SIG-M5 treated with dmso at 0.1 percent for 504 hours (cell line): ENCODE results near the gene KRT34.
"Not testable (repeated sequence)": the region's sequence is repeated elsewhere in the genome, so short reads cannot be mapped to it uniquely, and the experiment has no call there.

Experiments used
- DNase-seq: peaks from one replicate; lab custom pipeline; 2025; ENCODE audit not compliant: unreplicated experiment; lab: John Stamatoyannopoulos, UW

The KRT34 gene

GRCh38 chr17:41367426-41368075 lies 14.6 kb downstream of the KRT34 start:
- no peak for DNase-seq

DNA sequence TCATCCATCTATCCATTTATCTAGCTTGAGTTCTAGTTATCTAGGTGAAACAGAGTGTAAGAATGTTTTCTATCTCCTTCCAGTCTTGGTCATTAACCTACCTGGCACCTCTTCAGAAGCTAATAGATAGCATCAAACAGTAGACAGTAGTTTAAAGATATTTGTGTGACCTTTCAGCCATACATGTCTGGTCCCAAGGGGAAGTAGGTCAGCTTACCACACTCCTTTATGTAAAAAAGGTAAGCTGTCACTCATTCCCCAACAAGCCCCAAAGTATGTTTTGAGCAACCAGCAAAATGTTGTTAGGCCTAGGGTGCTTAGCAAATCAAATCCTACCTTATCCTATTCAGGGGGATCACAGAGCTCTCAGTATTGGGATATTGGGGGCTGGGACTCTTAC lies 16.0 kb downstream of the KRT34 start:
- no peak for DNase-seq

DNA sequence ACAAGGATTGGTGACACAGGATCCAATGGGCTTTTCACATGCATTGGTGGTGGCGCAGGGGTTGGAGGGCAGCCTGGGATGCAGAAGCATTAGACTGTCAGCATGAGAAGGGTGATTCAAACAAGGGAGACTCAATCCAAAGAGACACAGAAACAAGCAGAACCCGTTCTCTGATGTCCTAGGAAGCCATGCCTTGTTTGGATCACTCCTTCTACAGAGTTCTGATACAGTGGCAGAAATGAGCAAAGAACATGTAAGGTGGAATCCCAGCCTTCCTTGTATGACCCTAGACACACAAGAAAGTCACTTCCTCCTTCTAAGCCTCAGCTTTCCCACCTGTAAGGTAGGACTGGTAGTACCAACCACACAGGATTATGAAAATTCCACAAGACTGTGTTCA lies 18.2 kb downstream of the KRT34 start:
- DNase-seq = no peak

GRCh38 chr17:41360296-41360995 lies 21.7 kb downstream of the KRT34 start:
- no peak for DNase-seq

DNA sequence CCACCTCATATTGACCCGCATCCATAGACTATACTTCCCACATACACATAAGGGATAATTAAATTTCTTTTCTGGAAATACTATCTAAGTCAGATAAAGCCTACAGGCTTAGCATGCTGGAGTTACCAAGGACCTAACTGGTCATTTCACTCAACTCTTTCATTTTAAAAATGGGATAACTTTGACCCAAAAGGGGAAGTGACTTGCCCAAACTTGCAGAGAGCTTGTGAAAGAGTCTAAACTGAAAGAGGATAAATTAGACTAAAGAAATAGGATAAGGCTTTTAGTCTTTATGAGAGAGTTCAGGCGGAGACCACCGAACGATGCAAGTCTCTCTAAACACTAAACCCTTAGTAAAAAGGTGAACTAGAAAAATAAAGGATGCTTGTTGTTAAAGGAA lies 27.6 kb downstream of the KRT34 start:
- DNase-seq = peak; percentile 74

DNA sequence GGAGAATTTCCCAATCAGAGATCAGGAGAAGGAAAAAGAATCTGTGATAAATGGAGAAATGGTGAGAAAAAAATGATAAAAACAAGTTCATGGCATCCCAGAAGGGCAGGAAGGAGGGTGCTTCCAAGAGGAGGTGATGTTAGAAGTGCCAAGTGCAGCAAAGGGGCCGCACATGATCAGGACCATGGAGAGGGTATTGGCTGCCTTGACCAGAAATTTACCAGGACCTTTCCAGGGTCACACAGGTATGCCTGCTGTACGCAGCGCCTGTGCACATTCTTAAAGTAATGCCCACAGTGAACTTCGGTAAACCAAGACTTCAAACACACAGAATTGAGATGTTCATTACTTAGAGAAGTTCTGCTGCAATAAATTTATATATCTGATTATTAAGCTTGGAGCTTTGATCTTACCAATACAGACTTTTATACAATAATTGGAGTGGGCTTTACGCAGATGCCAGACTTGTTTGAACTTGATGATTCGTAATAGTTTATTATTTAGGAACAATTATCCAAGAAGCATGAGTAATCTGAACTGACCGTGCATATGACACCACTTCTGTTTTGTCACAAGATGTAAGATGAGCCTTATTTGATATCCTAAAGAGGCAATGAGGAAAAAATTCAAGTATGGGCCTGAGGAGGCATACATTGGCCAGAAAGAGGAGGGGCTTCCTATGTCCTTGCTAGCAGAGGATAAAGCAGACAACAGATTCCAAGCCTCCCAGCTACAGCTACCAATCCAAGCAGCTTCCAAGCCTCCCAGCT lies 29.3 kb downstream of the KRT34 start:
- no peak for DNase-seq

DNA sequence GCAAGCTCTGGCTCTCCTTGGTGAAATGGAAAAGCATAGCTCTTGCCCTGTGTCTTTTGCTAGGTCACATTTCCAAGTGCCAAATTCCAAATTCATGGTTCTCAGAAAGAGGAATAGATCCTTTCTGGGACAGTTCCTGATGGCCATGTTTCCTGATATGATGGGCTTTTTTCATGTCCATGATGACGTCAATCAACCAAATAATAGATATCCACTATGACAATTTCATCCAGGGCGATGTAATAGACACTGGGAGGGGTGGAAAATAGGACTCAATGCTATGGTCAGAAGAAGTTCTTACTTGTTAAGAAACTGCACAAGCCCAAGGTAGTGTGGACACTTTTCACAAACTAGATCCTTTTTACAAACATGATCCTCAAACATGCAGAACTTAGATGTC lies 30.9 kb downstream of the KRT34 start:
- no peak for DNase-seq

GRCh38 chr17:41350381-41350878 lies 31.7 kb downstream of the KRT34 start, which contains the start of gene KRT33A:
Gene KRT33A, minus strand, starts transcription at chr17:41350828. Its CDS starts 61 bp downstream, at chr17:41350767.
- not testable (repeated sequence) for DNase-seq

DNA sequence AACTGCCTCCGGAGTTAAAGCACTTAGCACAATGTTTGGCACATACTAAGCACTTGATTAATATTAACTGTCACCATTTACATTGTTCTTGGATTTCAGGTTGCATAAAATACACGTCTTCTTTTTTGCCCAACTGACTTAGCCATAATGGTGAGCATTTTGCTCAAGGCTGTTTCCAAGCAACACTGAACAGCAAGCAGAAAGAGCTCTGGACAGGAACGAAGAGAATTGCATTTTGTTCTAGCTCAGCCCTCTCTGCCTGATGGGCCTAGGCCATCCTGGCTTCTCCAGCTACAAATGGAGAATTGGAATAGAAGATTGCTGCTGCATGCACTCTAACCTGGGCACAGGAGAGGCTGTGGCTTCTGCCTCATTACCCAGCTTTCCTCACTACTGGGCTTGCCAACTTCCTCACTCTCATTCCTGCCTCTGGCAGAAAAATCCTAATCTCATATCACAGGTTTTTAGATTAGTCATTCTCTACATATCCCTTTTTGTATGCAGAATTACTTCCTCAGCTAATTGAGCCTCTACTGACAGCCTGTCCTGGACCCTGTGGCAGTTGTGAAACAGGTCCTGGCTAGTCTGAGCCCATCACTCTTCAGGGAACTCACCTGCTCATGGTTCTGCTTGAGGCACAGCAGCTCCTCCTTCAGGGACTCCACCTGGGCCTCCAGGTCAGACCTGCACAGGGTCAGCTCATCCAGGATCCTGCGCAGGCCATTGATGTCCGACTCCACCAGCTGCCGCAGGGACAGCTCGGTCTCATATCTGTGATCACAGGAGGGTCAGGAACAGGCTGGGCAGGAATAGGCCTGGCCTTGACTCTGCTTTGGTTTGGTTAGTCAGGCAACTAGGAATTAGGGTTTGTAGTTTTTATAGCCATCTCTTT lies 34.0 kb downstream of the KRT34 start:
- DNase-seq = no peak

- DNase-seq = not testable (repeated sequence)
Observed at GRCh38 chr17:41346421-41346820, 35.7 kb downstream of the KRT34 start.

DNA sequence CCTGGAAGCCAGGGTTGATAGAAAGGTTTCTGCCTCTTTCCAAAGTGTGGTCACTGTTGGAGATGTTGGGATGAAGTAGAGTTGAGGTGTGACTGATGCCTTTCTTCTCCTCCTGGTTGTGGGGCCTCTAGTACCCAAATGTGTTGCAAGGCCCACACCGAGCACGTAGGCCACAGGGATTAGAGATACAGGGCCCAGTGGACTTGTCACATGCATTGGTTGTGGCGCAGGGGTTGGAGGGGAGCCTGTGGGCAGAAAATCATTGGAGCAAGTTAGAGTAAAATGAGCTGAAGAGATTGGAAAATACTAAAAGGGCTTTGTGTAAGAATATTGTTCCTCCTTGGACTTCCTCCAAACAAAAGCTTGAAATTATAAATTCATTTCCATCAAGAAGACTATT lies 36.1 kb downstream of the KRT34 start:
- DNase-seq = no peak

- DNase-seq = no peak
Observed at GRCh38 chr17:41343029-41343428, 39.1 kb downstream of the KRT34 start.

DNA sequence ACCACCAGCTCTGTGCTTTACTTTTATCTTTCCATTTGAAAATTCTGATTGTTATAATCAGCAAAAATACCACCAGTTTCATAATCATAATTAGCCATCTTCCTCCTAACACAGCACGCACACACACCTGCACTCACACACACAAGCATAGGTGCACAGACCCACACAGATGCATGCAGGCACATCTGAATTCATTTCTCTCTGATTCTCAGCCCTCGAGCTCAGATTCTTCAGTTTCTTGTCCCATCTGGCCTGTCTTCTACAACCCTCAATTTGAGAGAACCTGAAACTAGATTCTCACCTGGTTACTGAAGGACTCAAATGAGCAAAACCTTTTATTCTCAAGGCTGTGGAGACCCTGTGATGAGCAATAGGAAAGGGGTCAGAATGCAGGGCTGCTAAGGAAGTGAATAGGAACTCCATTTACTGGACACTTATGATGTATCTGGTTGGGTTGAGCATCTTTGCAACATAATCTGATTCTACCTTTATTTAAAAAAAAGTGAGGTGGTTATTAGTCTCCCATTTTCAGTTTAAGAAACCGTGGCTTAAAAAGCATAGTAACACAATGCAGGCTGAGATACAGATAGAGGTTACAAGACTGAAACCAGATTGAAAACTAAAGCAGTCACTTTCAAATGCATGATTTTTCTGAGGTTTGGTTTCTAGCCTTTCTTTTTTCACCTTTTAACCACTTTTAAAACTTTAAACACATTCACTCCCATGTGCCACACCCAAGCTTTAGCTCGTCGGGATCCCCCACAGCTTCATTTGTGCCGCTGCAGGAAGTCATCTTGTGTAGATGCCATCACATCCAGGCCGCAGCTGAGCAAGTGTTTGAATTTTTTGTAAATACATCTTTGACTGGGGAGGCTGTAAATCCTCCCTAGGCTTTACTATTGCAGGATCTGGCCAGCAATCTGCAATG lies 40.9 kb downstream of the KRT34 start:
- DNase-seq = no peak

- DNase-seq = no peak
Observed at GRCh38 chr17:41340494-41340893, 41.6 kb downstream of the KRT34 start.

GRCh38 chr17:41339571-41340172 lies 42.4 kb downstream of the KRT34 start:
- no peak for DNase-seq

- DNase-seq = no peak
Observed at GRCh38 chr17:41338961-41339485, 43.1 kb downstream of the KRT34 start.

DNA sequence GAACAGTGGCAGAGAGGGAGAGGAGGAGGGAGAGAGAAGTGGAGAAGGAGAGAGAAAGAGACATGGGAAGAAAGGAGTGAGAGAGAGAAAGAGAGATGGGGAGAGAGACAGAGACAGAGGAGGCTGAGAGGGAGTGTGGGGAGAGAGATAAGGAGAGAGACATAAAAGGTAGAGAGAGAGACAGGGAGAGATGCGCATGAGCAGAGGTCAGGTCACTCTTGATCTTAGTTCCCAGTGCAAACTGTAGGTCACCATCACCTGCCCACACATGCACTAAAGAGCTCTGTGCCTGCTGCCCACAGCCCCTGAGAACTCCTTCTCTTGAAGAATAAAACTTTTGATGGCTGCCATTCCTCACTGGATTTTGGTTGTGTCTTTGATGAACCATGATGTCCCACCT lies 46.4 kb downstream of the KRT34 start:
- no peak for DNase-seq

DNA sequence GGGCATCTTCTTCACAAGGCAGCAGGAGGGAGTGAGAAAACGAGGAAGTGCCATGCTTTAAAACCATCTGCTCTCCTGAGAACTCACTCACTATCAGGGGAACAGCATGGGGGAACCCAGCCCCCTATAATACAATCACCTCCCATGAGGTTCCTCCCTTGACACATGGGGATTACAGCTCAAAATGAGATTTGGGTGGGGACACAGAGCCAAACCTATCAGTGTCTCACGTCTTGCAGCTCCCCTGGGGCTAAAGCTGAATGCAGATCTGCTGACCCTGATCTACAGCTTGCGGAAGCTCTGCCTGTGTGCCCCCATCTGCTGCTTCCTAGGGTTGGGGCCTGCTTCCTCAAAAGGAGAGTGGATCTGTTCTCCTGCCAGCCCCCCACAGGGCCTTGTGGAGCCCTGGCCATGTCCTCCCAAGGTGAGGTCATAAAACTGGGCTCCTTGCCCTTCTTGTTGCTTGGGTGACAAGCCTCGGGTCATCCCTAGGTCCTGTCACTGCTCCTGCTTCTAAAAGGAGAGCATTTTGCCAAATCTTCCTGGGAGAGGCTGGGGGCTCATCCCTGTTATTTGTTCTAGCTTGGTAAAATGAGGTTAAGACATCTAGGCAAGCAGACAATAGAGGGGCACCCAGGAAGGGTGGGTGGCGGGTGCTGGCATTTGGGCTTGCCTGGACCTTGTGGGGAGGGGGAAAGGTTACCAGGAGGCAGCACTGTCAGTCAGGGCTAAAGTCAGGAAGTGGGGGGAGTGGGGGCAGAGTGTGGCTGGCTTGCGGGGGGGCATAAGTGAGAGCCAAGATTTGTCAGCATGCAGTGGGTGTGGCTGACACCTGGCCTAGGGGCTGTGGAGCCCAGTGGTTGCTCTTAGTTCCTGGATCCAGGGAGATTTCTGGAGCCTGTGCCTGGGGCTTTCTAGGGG lies 47.5 kb downstream of the KRT34 start:
- DNase-seq = no peak
